ENCODE results near the gene GRIP1. TPM values are rescaled to one million over a fixed set of nuclear protein-coding genes. Genes with fewer than 3 reads are reported as not detected.

Gene GRIP1
- total and polyA plus RNA-seq, 10 of the 15 experiments (the other 5 are each of a cell fraction or from before 2014, with no cell fraction given) = 0.05 to 0.85 (median 0.50) TPM; not detected in 7

DNA sequence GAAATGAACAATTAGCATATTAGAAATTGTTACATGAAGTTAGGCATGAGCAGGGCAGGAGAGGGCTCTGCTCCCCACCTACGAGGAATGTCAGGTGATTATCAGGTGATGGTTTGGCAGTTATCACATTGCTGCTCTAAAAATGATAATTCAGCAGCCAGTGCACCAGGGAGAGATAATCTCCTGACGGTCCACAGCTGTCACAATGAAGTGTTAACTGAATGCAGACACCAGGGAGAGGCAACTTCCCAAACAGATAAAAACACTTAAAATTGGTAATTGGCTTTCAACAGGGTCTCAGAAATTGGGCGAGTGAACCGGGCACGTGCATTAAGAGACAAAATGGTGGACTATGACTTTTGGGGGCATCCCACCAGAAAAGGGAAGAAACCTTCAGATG is 176.0 kb downstream of the GRIP1 start:
- ChIA-PET SMC1A (ENCODE audit: uncharacterized antibody, unreplicated experiment) (no interaction called here), CTCF (no interaction called here), RAD21 (ENCODE audit: unreplicated experiment) (no interaction called here), POLR2A (no interaction called here)
- H4K20me1 ChIP-seq (ENCODE audit: control insufficient read depth, insufficient read depth) = no peaks in the 10 kb centered on the region
- no TSS peak for BruUV-seq (replicated peaks)
- in situ Hi-C loops (cut with MboI) (no loop called here), intact Hi-C loops (cut with micrococcal nuclease; ENCODE audit: unreplicated experiment) (no loop called here)
- no peak overlapping the region for H3K27ac ChIP-seq (ENCODE audit: control insufficient read depth, insufficient read depth)
- no peaks in the 10 kb centered on the region; the same call in none of the 2 replicates for H3K4me1 ChIP-seq (ENCODE audit: control insufficient read depth, insufficient read depth, low read length)
- H3K4me2 ChIP-seq (ENCODE audit: control insufficient read depth, insufficient read depth) = no peak overlapping the region
- H3K36me3 ChIP-seq (ENCODE audit: control insufficient read depth in 2 of 2, insufficient read depth in 2 of 2, low read length in 1 of 2) = no peaks in the 10 kb centered on the region
- no peaks in the 10 kb centered on the region for H3K9me3 ChIP-seq (replicated peaks; ENCODE audit: control insufficient read depth, insufficient read depth, low read length)
- TF ChIP-seq ASH2L (IDR thresholded peaks at IDR 0.05; ENCODE audit: borderline replicate concordance, low read depth) (no peak), CHD1 (IDR thresholded peaks at IDR 0.05; ENCODE audit: low read depth, low read length) (no peak), BACH1 (IDR thresholded peaks at IDR 0.05; ENCODE audit: borderline replicate concordance) (no peak), MTA3 (IDR thresholded peaks at IDR 0.05; ENCODE audit: borderline replicate concordance, low read length) (no peak), JUND (IDR thresholded peaks at IDR 0.05; ENCODE audit: low read depth, low read length) (no peak), RB1 (IDR thresholded peaks at IDR 0.05; ENCODE audit: borderline replicate concordance) (no peak), ETV6 (conservative IDR thresholded peaks at IDR 0.05 in 1 of 2, IDR thresholded peaks at IDR 0.05 in 1 of 2; ENCODE audit: borderline replicate concordance in 1 of 2, low read depth in 1 of 2) (no peak)
- TF ChIP-seq, protein P1, sequence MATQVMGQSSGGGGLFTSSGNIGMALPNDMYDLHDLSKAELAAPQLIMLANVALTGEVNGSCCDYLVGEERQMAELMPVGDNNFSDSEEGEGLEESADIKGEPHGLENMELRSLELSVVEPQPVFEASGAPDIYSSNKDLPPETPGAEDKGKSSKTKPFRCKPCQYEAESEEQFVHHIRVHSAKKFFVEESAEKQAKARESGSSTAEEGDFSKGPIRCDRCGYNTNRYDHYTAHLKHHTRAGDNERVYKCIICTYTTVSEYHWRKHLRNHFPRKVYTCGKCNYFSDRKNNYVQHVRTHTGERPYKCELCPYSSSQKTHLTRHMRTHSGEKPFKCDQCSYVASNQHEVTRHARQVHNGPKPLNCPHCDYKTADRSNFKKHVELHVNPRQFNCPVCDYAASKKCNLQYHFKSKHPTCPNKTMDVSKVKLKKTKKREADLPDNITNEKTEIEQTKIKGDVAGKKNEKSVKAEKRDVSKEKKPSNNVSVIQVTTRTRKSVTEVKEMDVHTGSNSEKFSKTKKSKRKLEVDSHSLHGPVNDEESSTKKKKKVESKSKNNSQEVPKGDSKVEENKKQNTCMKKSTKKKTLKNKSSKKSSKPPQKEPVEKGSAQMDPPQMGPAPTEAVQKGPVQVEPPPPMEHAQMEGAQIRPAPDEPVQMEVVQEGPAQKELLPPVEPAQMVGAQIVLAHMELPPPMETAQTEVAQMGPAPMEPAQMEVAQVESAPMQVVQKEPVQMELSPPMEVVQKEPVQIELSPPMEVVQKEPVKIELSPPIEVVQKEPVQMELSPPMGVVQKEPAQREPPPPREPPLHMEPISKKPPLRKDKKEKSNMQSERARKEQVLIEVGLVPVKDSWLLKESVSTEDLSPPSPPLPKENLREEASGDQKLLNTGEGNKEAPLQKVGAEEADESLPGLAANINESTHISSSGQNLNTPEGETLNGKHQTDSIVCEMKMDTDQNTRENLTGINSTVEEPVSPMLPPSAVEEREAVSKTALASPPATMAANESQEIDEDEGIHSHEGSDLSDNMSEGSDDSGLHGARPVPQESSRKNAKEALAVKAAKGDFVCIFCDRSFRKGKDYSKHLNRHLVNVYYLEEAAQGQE (IDR thresholded peaks at IDR 0.05; ENCODE audit: low read depth, low read length) = no peak
- 12% methylated on average over 5 of the region's 5 CpGs for WGBS (ENCODE audit: insufficient coverage, insufficient replicate concordance, low lambda C conversion rate, missing lambda C conversion rate)
- no peak for DNase-seq (ENCODE audit: low read depth, low spot score)
- H2AFZ ChIP-seq (ENCODE audit: control insufficient read depth, low read depth, low read length) = no peak overlapping the region
- FAIRE-seq = no peak
- no peak for ATAC-seq
- H3K79me2 ChIP-seq (ENCODE audit: control insufficient read depth, insufficient read depth, low read length) = no peaks in the 10 kb centered on the region
- no peak overlapping the region for H3K4me3 ChIP-seq
- H3K9ac ChIP-seq (ENCODE audit: control insufficient read depth, insufficient read depth, low read length) = no peak overlapping the region
- H3K27me3 ChIP-seq (replicated peaks in 1 of 2; ENCODE audit: control insufficient read depth in 2 of 2, insufficient read depth in 2 of 2, low read length in 1 of 2) = no peaks in the 10 kb centered on the region

All from GM12878 (cell line).